ENCODE measurements around the gene DNM2. TPM values are rescaled to one million over a fixed set of nuclear protein-coding genes. Genes with fewer than 3 reads are reported as not detected.

DNM2 gene
- total RNA-seq, 1 experiment from 2014 or later: 125 TPM

GRCh38 chr19:10749435-10750384 lies 31.8 kb downstream of the DNM2 start:
- Histone ChIP-seq H3K27ac (ENCODE audit: low read length) (peak overlapping the region; percentile 74), H3K36me3 (ENCODE audit: control insufficient read depth, insufficient read depth, low read length) (no peaks in the 10 kb centered on the region), H3K9me3 (ENCODE audit: control insufficient read depth, insufficient read depth, low read depth, low read length) (no peaks in the 10 kb centered on the region), H3K4me3 (ENCODE audit: low read depth in 2 of 2, low read length in 2 of 2) (no peak overlapping the region), H3K4me1 (ENCODE audit: control insufficient read depth, insufficient read depth, low read length) (peaks cover 46% of the 10 kb centered on the region), H3K27me3 (ENCODE audit: control insufficient read depth, insufficient read depth, low read length) (no peaks in the 10 kb centered on the region)
- BruUV-seq (replicated peaks): no TSS peak
- in situ Hi-C loops (cut with HindIII; ENCODE audit: low pct_unique_long_range_greater_than_20kb, low sequenced_read_pairs) (no loop called here), intact Hi-C loops (cut with micrococcal nuclease; ENCODE audit: unreplicated experiment) (no loop called here)
- ChIA-PET CTCF (no interaction called here), POLR2A (no interaction called here)
- peak; percentile 13 for ATAC-seq
- no peak for TF ChIP-seq POLR2AphosphoS5 (IDR thresholded peaks at IDR 0.05; ENCODE audit: low read depth, low read length)
- DNase-seq (ENCODE audit: low read depth, low spot score): no peak

GRCh38 chr19:10751109-10751953 lies 33.5 kb downstream of the DNM2 start:
- in situ Hi-C loops (cut with HindIII; ENCODE audit: low pct_unique_long_range_greater_than_20kb, low sequenced_read_pairs): no loop called here
- DNase-seq (ENCODE audit: low read depth, low spot score): no peak
- intact Hi-C loops (cut with micrococcal nuclease; ENCODE audit: unreplicated experiment): no loop called here
- ChIA-PET POLR2A (no interaction called here), CTCF (interaction anchor here (0.6 kb wide), 1 partner anchor 8 kb away, joined by 5 read pairs; no protein-coding TSS in a partner anchor)
- Histone ChIP-seq H3K27ac (ENCODE audit: low read length) (no peak overlapping the region), H3K36me3 (ENCODE audit: control insufficient read depth, insufficient read depth, low read length) (no peaks in the 10 kb centered on the region), H3K9me3 (ENCODE audit: control insufficient read depth, insufficient read depth, low read depth, low read length) (no peaks in the 10 kb centered on the region), H3K4me3 (ENCODE audit: low read depth in 2 of 2, low read length in 2 of 2) (no peak overlapping the region), H3K4me1 (ENCODE audit: control insufficient read depth, insufficient read depth, low read length) (peaks cover 44% of the 10 kb centered on the region), H3K27me3 (ENCODE audit: control insufficient read depth, insufficient read depth, low read length) (no peaks in the 10 kb centered on the region)
- ATAC-seq: no peak
- TF ChIP-seq SIN3A (IDR thresholded peaks at IDR 0.05; ENCODE audit: borderline replicate concordance, insufficient read depth, low read depth, low read length): no peak
- TF ChIP-seq, protein P1, sequence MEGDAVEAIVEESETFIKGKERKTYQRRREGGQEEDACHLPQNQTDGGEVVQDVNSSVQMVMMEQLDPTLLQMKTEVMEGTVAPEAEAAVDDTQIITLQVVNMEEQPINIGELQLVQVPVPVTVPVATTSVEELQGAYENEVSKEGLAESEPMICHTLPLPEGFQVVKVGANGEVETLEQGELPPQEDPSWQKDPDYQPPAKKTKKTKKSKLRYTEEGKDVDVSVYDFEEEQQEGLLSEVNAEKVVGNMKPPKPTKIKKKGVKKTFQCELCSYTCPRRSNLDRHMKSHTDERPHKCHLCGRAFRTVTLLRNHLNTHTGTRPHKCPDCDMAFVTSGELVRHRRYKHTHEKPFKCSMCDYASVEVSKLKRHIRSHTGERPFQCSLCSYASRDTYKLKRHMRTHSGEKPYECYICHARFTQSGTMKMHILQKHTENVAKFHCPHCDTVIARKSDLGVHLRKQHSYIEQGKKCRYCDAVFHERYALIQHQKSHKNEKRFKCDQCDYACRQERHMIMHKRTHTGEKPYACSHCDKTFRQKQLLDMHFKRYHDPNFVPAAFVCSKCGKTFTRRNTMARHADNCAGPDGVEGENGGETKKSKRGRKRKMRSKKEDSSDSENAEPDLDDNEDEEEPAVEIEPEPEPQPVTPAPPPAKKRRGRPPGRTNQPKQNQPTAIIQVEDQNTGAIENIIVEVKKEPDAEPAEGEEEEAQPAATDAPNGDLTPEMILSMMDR (IDR thresholded peaks at IDR 0.05): no peak
- no TSS peak for BruUV-seq (replicated peaks)

GRCh38 chr19:10752237-10752912 lies 34.5 kb downstream of the DNM2 start:
- H3K36me3 ChIP-seq (ENCODE audit: control insufficient read depth, insufficient read depth, low read length): no peaks in the 10 kb centered on the region
- no peak for DNase-seq (ENCODE audit: low read depth, low spot score)
- no peak for ATAC-seq
- TSS peak; percentile 57 for BruUV-seq (replicated peaks)
- no peak overlapping the region; the same call in 1 of the 2 replicates for H3K27ac ChIP-seq (ENCODE audit: low read length)
- no peaks in the 10 kb centered on the region for H3K9me3 ChIP-seq (ENCODE audit: control insufficient read depth, insufficient read depth, low read depth, low read length)
- in situ Hi-C loops (cut with HindIII; ENCODE audit: low pct_unique_long_range_greater_than_20kb, low sequenced_read_pairs): no loop called here
- H3K27me3 ChIP-seq (ENCODE audit: control insufficient read depth, insufficient read depth, low read length): no peaks in the 10 kb centered on the region
- intact Hi-C loops (cut with micrococcal nuclease; ENCODE audit: unreplicated experiment): no loop called here
- ChIA-PET POLR2A (no interaction called here), CTCF (no interaction called here)
- TF ChIP-seq, protein P2, sequence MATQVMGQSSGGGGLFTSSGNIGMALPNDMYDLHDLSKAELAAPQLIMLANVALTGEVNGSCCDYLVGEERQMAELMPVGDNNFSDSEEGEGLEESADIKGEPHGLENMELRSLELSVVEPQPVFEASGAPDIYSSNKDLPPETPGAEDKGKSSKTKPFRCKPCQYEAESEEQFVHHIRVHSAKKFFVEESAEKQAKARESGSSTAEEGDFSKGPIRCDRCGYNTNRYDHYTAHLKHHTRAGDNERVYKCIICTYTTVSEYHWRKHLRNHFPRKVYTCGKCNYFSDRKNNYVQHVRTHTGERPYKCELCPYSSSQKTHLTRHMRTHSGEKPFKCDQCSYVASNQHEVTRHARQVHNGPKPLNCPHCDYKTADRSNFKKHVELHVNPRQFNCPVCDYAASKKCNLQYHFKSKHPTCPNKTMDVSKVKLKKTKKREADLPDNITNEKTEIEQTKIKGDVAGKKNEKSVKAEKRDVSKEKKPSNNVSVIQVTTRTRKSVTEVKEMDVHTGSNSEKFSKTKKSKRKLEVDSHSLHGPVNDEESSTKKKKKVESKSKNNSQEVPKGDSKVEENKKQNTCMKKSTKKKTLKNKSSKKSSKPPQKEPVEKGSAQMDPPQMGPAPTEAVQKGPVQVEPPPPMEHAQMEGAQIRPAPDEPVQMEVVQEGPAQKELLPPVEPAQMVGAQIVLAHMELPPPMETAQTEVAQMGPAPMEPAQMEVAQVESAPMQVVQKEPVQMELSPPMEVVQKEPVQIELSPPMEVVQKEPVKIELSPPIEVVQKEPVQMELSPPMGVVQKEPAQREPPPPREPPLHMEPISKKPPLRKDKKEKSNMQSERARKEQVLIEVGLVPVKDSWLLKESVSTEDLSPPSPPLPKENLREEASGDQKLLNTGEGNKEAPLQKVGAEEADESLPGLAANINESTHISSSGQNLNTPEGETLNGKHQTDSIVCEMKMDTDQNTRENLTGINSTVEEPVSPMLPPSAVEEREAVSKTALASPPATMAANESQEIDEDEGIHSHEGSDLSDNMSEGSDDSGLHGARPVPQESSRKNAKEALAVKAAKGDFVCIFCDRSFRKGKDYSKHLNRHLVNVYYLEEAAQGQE (IDR thresholded peaks at IDR 0.05; ENCODE audit: insufficient read depth in 1 of 2, low read depth in 2 of 2, low read length in 1 of 2): no peak
- no peak for TF ChIP-seq TCF7L2 (IDR thresholded peaks at IDR 0.05; ENCODE audit: low read depth, low read length)
- peaks cover 40% of the 10 kb centered on the region for H3K4me1 ChIP-seq (ENCODE audit: control insufficient read depth, insufficient read depth, low read length)
- H3K4me3 ChIP-seq (ENCODE audit: low read depth in 2 of 2, low read length in 2 of 2): no peak overlapping the region
